PC-9 (cell line): ENCODE data around the gene B4GALT1. TPM values are rescaled to one million over a fixed set of nuclear protein-coding genes. Genes with fewer than 3 reads are reported as not detected.

Experiments
- BruUV-seq: library from RNA; stranded (reverse); fragments of 400-500 nt; replicated peaks from 2 replicates; lab custom pipeline; 2021; lab: Mats Ljungman, UMichigan
- CTCF ChIA-PET: fragments of 300-600 bp; sonication (Branson Sonifier 250); formaldehyde crosslinking; loops from one replicate; lab custom pipeline; 2022; ENCODE audit warnings: antibody characterized with exemption; lab: Charles Lee
- POLR2A ChIA-PET: fragments of 300-600 bp; sonication (Branson Sonifier 250); formaldehyde crosslinking; loops from one replicate; lab custom pipeline; 2022; ENCODE audit warnings: antibody characterized with exemption; ENCODE audit not compliant: unreplicated experiment; lab: Charles Lee
- DNase-seq, 2 experiments: peaks; one replicate each; pipeline versions ENCODE4 v3.0.0 to v3.0.0-alpha.2; 2015 to 2022; ENCODE audit warnings: mixed read lengths in 1 of 2
- H2AFZ ChIP-seq: fragments of 200-600 bp; sonication (generic); 2 replicates; pipeline ENCODE4 v1.8.1; 2017; ENCODE audit warnings: antibody characterized with exemption
- H3F3A ChIP-seq: fragments of 200-600 bp; sonication (generic); 2 replicates; pipeline ENCODE4 v1.8.1; 2017; ENCODE audit warnings: antibody characterized with exemption, mild to moderate bottlenecking, low read depth; ENCODE audit not compliant: insufficient read depth
- H3K27ac ChIP-seq: fragments of 200-600 bp; sonication (generic); 2 replicates; pipeline ENCODE4 v1.6.1; 2016; ENCODE audit warnings: mixed run types
- H3K27me3 ChIP-seq: fragments of 200-600 bp; sonication (generic); 2 replicates; pipeline ENCODE4 v1.6.1; 2016; ENCODE audit warnings: low read depth, mixed run types; ENCODE audit not compliant: insufficient read depth
- H3K36me3 ChIP-seq: fragments of 200-600 bp; sonication (generic); 2 replicates; pipeline ENCODE4 v1.6.1; 2016; ENCODE audit warnings: low read depth, mixed run types
- H3K4me1 ChIP-seq: fragments of 200-600 bp; sonication (generic); replicated peaks from 2 replicates; pipeline ENCODE4 v1.6.1; 2016; ENCODE audit warnings: mixed run types; ENCODE audit not compliant: insufficient read depth
- H3K4me2 ChIP-seq: fragments of 200-600 bp; sonication (generic); 2 replicates; pipeline ENCODE4 v1.6.1; 2017; ENCODE audit warnings: mixed run types
- H3K4me3 ChIP-seq: fragments of 200-600 bp; sonication (generic); 2 replicates; pipeline ENCODE4 v1.6.1; 2016; ENCODE audit warnings: mixed run types
- H3K79me2 ChIP-seq: fragments of 200-600 bp; sonication (generic); 2 replicates; pipeline ENCODE4 v1.6.1; 2017; ENCODE audit warnings: low read depth, mixed run types
- H3K9me2 ChIP-seq: fragments of 200-600 bp; sonication (generic); 2 replicates; pipeline ENCODE4 v1.8.1; 2017; ENCODE audit warnings: mild to moderate bottlenecking; ENCODE audit not compliant: insufficient read depth
- H3K9me3 ChIP-seq: fragments of 200-600 bp; sonication (generic); 2 replicates; pipeline ENCODE4 v1.8.1; 2016; ENCODE audit warnings: low read depth; ENCODE audit not compliant: insufficient read depth
- H4K20me1 ChIP-seq: fragments of 200-600 bp; sonication (generic); 2 replicates; pipeline ENCODE4 v1.8.1; 2017; ENCODE audit not compliant: insufficient read depth
- EZH2 ChIP-seq: fragments of 200-600 bp; sonication (generic); IDR thresholded peaks from 2 replicates; pipeline ENCODE4 v1.8.0; 2017; ENCODE audit warnings: antibody characterized with exemption, low read depth
- intact Hi-C: fragments of 100-400 bp; cut with micrococcal nuclease; formaldehyde crosslinking; loops from one replicate; pipeline ENCODE4 v1.10.0; 2022; ENCODE audit not compliant: unreplicated experiment
- total RNA-seq: library from RNA; stranded (reverse); gene quantifications from 2 replicates; pipeline ENCODE4 v1.2.3, GENCODE V29; 2021
- TF ChIP-seq, protein P1 (sequence below): fragments of 200-600 bp; sonication (generic); conservative IDR thresholded peaks from 2 replicates; pipeline ENCODE4 v1.6.1; 2017; ENCODE audit warnings: mixed run types, antibody characterized with exemption, mild to moderate bottlenecking, moderate library complexity

The B4GALT1 gene
- total RNA-seq, 1 experiment from 2014 or later: 87.2 TPM

- no peak for DNase-seq
- H3K36me3 ChIP-seq: no peaks in the 10 kb centered on the region
- H3K9me2 ChIP-seq: no peaks in the 10 kb centered on the region
- H3K4me2 ChIP-seq: no peak overlapping the region
- no peak overlapping the region for H2AFZ ChIP-seq
- no TSS peak for BruUV-seq
- H3F3A ChIP-seq: no peaks in the 10 kb centered on the region
- ChIA-PET CTCF (no interaction called here), POLR2A (no interaction called here)
- H3K79me2 ChIP-seq: peaks cover 94% of the 10 kb centered on the region
- peaks cover 8% of the 10 kb centered on the region; the same call in 1 of the 2 replicates for H3K4me1 ChIP-seq
- H3K27me3 ChIP-seq: no peaks in the 10 kb centered on the region
- H3K9me3 ChIP-seq: no peaks in the 10 kb centered on the region
- intact Hi-C loops: no loop called here
- H3K27ac ChIP-seq: no peak overlapping the region
- TF ChIP-seq, protein P1, sequence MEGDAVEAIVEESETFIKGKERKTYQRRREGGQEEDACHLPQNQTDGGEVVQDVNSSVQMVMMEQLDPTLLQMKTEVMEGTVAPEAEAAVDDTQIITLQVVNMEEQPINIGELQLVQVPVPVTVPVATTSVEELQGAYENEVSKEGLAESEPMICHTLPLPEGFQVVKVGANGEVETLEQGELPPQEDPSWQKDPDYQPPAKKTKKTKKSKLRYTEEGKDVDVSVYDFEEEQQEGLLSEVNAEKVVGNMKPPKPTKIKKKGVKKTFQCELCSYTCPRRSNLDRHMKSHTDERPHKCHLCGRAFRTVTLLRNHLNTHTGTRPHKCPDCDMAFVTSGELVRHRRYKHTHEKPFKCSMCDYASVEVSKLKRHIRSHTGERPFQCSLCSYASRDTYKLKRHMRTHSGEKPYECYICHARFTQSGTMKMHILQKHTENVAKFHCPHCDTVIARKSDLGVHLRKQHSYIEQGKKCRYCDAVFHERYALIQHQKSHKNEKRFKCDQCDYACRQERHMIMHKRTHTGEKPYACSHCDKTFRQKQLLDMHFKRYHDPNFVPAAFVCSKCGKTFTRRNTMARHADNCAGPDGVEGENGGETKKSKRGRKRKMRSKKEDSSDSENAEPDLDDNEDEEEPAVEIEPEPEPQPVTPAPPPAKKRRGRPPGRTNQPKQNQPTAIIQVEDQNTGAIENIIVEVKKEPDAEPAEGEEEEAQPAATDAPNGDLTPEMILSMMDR: no peak
- TF ChIP-seq EZH2: no peak
- H4K20me1 ChIP-seq: no peaks in the 10 kb centered on the region
- H3K4me3 ChIP-seq: no peak overlapping the region
Observed at GRCh38 chr9:33142535-33142934, 24.6 kb downstream of the B4GALT1 start.

- Histone ChIP-seq H3K9me3 (no peaks in the 10 kb centered on the region), H4K20me1 (no peaks in the 10 kb centered on the region), H3K9me2 (no peaks in the 10 kb centered on the region), H3K79me2 (peaks cover 88% of the 10 kb centered on the region), H3K27me3 (no peaks in the 10 kb centered on the region), H3K27ac (no peak overlapping the region), H2AFZ (no peak overlapping the region), H3F3A (no peaks in the 10 kb centered on the region), H3K36me3 (no peaks in the 10 kb centered on the region), H3K4me3 (no peak overlapping the region), H3K4me1 (peaks cover 8% of the 10 kb centered on the region; the same call in 1 of the 2 replicates), H3K4me2 (no peak overlapping the region)
- intact Hi-C loops: no loop called here
- POLR2A ChIA-PET: no interaction called here
- CTCF ChIA-PET: no interaction called here
- BruUV-seq: no TSS peak
- no peak for TF ChIP-seq EZH2
- TF ChIP-seq, protein P1: no peak
- no peak for DNase-seq
Observed at GRCh38 chr9:33140401-33141360, 26.5 kb downstream of the B4GALT1 start.

- Histone ChIP-seq H3K9me2 (no peaks in the 10 kb centered on the region), H3K36me3 (no peaks in the 10 kb centered on the region), H3K4me1 (peaks cover 8% of the 10 kb centered on the region; the same call in 1 of the 2 replicates), H3F3A (no peaks in the 10 kb centered on the region), H3K9me3 (no peaks in the 10 kb centered on the region), H2AFZ (no peak overlapping the region), H3K27ac (no peak overlapping the region), H4K20me1 (no peaks in the 10 kb centered on the region), H3K4me3 (no peak overlapping the region), H3K4me2 (no peak overlapping the region), H3K27me3 (no peaks in the 10 kb centered on the region), H3K79me2 (peaks cover 78% of the 10 kb centered on the region)
- BruUV-seq: no TSS peak
- DNase-seq: peak in 1 of 2 experiments; percentile 47
- TF ChIP-seq EZH2: no peak
- TF ChIP-seq, protein P1: no peak
- CTCF ChIA-PET: interaction anchor here (0.6 kb wide), 1 partner anchor 18 kb away, joined by 3 read pairs; no protein-coding TSS in a partner anchor
- intact Hi-C loops: no loop called here
- POLR2A ChIA-PET: interaction anchor here (0.6 kb wide), 1 partner anchor 20 kb away, joined by 4 read pairs; no protein-coding TSS in a partner anchor
Observed at GRCh38 chr9:33139421-33140228, 27.5 kb downstream of the B4GALT1 start.
